ENCODE data around the gene SLC22A12. TPM values are rescaled to one million over a fixed set of nuclear protein-coding genes. Genes with fewer than 3 reads are reported as not detected.

The SLC22A12 gene
- total and polyA plus RNA-seq, 7 donors, result not detected

DNA sequence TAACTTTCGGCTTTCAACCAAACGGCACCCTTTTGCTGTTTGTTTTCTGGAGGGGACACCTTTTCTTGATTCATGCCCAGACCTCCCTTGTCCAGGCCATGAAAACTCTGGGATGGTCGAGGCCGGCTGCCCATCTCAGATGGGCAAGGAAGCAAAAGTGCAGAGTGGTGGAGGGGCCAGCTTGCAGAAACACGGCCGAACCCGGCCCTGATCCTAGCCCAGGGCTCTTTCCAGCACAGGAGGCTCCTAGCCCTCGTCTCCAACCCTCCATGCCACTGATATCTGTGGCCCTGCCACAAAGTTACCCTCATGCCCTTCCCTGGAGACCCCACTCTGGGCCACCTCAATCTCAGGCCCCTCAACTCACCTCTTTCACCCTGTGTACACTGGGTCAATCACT is 18.9 kb upstream of the SLC22A12 start:
- H3K4me1 ChIP-seq, result no peaks in the 10 kb centered on the region
- no peak overlapping the region for H3K27ac ChIP-seq
- DNase-seq, result no peak
- no peaks in the 10 kb centered on the region for H3K36me3 ChIP-seq
- H3K27me3 ChIP-seq, result no peaks in the 10 kb centered on the region
- intact Hi-C loops (cut with DNase I), result no loop called here
- H3K4me3 ChIP-seq, result no peak overlapping the region
- TF ChIP-seq POLR2AphosphoS5 (IDR thresholded peaks at IDR 0.05) (no peak), EP300 (IDR thresholded peaks at IDR 0.05) (no peak), POLR2A (IDR thresholded peaks at IDR 0.05) (no peak)
- TF ChIP-seq, protein P1, sequence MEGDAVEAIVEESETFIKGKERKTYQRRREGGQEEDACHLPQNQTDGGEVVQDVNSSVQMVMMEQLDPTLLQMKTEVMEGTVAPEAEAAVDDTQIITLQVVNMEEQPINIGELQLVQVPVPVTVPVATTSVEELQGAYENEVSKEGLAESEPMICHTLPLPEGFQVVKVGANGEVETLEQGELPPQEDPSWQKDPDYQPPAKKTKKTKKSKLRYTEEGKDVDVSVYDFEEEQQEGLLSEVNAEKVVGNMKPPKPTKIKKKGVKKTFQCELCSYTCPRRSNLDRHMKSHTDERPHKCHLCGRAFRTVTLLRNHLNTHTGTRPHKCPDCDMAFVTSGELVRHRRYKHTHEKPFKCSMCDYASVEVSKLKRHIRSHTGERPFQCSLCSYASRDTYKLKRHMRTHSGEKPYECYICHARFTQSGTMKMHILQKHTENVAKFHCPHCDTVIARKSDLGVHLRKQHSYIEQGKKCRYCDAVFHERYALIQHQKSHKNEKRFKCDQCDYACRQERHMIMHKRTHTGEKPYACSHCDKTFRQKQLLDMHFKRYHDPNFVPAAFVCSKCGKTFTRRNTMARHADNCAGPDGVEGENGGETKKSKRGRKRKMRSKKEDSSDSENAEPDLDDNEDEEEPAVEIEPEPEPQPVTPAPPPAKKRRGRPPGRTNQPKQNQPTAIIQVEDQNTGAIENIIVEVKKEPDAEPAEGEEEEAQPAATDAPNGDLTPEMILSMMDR (IDR thresholded peaks at IDR 0.05), result no peak
- H3K9me3 ChIP-seq, result no peaks in the 10 kb centered on the region
- 77 to 87% methylated on average over 8 of the region's 8 CpGs for WGBS, 2 donors

DNA sequence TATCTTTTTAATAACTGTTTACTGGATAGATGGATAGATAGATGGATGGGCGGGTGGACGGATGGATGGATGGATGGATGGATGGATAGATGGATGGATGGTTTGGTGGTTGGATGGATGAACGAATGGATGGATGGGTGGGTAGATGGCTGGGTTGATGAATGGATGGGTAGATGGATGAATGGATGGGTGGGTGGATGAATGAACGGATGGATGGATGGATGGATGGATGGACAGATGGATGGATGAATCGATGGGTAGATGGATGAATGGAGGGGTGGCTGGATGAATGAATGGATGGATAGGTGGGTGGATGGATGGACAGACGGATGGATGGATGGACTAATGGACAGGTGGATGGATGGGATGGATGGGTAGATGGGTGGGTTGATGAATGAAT is 13.8 kb upstream of the SLC22A12 start:
- 91 to 93% methylated on average over 6 of the region's 6 CpGs for WGBS, 2 donors
- intact Hi-C loops (cut with DNase I), result no loop called here
- DNase-seq, result peak; percentile 2
- Histone ChIP-seq H3K27ac (no peak overlapping the region), H3K27me3 (no peaks in the 10 kb centered on the region), H3K9me3 (no peaks in the 10 kb centered on the region), H3K4me1 (no peaks in the 10 kb centered on the region), H3K4me3 (no peak overlapping the region), H3K36me3 (no peaks in the 10 kb centered on the region)
- TF ChIP-seq EP300 (IDR thresholded peaks at IDR 0.05) (no peak), POLR2A (IDR thresholded peaks at IDR 0.05) (no peak), POLR2AphosphoS5 (IDR thresholded peaks at IDR 0.05) (no peak)
- TF ChIP-seq, protein P1 (IDR thresholded peaks at IDR 0.05), result no peak

DNA sequence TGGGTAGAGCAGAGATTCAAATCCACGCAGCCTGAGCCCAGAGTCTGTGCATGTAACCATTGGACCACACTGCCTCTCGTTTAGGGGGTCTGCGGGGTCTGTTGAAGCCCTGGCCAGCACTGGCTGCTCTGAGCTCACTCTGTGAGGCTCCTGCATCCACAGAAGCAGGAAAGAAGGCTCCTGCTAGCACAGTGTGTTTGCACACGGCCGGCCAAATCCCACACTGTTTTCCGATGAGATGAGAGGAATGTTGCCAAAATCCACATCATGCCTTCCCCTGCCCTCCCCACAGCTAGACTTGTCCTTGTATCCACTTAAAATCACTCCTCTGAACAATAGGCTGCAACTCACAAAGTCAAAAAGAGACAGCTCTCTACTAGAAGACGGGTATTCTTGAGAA is 10.6 kb upstream of the SLC22A12 start:
- DNase-seq, result peak; percentile 13
- 40 to 74% methylated on average over 7 of the region's 7 CpGs for WGBS, 2 donors

DNA sequence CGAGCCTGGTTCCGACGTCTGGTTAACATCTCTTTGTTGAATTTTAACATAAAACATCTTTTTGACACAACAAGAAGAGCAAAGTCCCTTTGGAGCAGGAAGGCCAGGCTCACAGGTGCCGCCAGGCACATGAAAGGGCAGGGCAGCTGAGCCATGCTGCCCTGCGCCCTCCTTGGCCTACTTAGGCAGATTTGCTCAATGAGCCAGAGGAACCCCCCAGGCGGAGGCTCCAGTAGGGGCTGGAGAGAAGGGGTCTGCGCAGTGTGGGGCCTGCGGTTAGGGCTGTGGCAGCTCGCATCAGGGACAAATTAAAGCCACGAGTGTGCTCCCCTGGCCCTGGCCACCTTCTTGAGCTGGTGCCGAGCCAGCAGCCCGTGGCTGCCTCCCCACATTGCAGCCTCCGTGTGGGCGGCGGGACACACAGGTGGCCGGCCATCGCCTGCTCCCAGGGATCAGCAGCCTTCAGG is 9.9 kb upstream of the SLC22A12 start:
- 54 to 80% methylated on average over 17 of the region's 17 CpGs for WGBS, 2 donors
- peak; percentile 25 for DNase-seq
- intact Hi-C loops (cut with DNase I), result no loop called here
- H3K36me3 ChIP-seq, result no peaks in the 10 kb centered on the region
- no peaks in the 10 kb centered on the region for H3K9me3 ChIP-seq
- no peak overlapping the region for H3K27ac ChIP-seq
- H3K4me3 ChIP-seq, result no peak overlapping the region
- no peaks in the 10 kb centered on the region for H3K27me3 ChIP-seq
- no peaks in the 10 kb centered on the region for H3K4me1 ChIP-seq
- TF ChIP-seq, protein P1 (IDR thresholded peaks at IDR 0.05), result no peak
- no peak for TF ChIP-seq POLR2AphosphoS5 (IDR thresholded peaks at IDR 0.05)
- TF ChIP-seq EP300 (IDR thresholded peaks at IDR 0.05), result no peak
- TF ChIP-seq POLR2A (IDR thresholded peaks at IDR 0.05), result no peak

More for the DNA sequence above, 10.6 kb upstream of the SLC22A12 start:
- no peaks in the 10 kb centered on the region for H3K36me3 ChIP-seq
- TF ChIP-seq EP300 (IDR thresholded peaks at IDR 0.05), result no peak
- H3K9me3 ChIP-seq, result no peaks in the 10 kb centered on the region
- no peak overlapping the region for H3K4me3 ChIP-seq
- H3K4me1 ChIP-seq, result no peaks in the 10 kb centered on the region
- H3K27me3 ChIP-seq, result no peaks in the 10 kb centered on the region
- H3K27ac ChIP-seq, result no peak overlapping the region
- intact Hi-C loops (cut with DNase I), result no loop called here

DNA sequence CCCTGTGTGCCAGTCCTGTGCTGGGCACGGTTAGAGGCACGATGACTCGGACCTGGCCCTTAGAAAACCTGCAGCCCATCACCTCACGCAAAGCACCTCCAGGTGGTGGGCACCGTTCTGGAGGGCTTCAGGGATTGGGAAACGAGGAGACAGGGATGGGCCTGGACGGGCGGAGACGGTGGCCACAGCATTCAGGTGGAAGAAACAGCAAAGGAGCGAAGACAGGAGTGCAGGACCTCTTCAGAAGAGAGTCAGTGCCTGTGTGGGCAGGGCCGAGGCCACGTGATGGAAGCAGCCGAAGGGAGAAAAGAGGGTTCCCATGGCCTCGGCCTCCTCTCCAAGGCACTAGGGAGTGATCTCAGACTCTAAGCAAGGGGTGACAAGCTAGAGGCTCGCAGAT is 8.1 kb upstream of the SLC22A12 start:
- no peak for TF ChIP-seq EP300 (IDR thresholded peaks at IDR 0.05)
- no peak for TF ChIP-seq POLR2A (IDR thresholded peaks at IDR 0.05)
- no peak for TF ChIP-seq POLR2AphosphoS5 (IDR thresholded peaks at IDR 0.05)
- TF ChIP-seq, protein P1 (IDR thresholded peaks at IDR 0.05), result no peak
- H3K9me3 ChIP-seq, result peaks cover 0 to under 1% (median 0%) of the 10 kb centered on the region in 4 donors
- H3K27me3 ChIP-seq, result no peaks in the 10 kb centered on the region
- no peak overlapping the region for H3K27ac ChIP-seq
- WGBS, 2 donors, result 92% methylated on average over 15 of the region's 15 CpGs
- H3K4me1 ChIP-seq, result no peaks in the 10 kb centered on the region
- no peak overlapping the region for H3K4me3 ChIP-seq
- no peaks in the 10 kb centered on the region for H3K36me3 ChIP-seq
- intact Hi-C loops (cut with DNase I), result no loop called here
- DNase-seq, result peak; percentile 38
